GM18502 (cell line): ENCODE data around the gene CPEB3.

Experiments
- ATAC-seq: cut with Tn5 transposase; IDR thresholded peaks from one replicate; pipeline ENCODE4 v1.9.1; 2021; ENCODE audit warnings: mild to moderate bottlenecking; ENCODE audit not compliant: unreplicated experiment, poor library complexity

Gene CPEB3

GRCh38 chr10:92110039-92110794 lies 180.7 kb downstream of the CPEB3 start:
- ATAC-seq, result no peak

- ATAC-seq, result no peak
Measured at GRCh38 chr10:92108747-92109146, 182.1 kb downstream of the CPEB3 start.

- no peak for ATAC-seq
Measured at GRCh38 chr10:92108120-92108519, 182.8 kb downstream of the CPEB3 start.

GRCh38 chr10:92103376-92104090 lies 187.3 kb downstream of the CPEB3 start:
- ATAC-seq, result no peak

- no peak for ATAC-seq
Measured at GRCh38 chr10:92102601-92103213, 188.2 kb downstream of the CPEB3 start.

GRCh38 chr10:92094960-92095359 lies 195.9 kb downstream of the CPEB3 start:
- ATAC-seq, result no peak

- peak; percentile 47 for ATAC-seq
Measured at GRCh38 chr10:92091965-92092364, 198.9 kb downstream of the CPEB3 start.

GRCh38 chr10:92087750-92088395 lies 203.0 kb downstream of the CPEB3 start:
- ATAC-seq, result peak; percentile 97

- ATAC-seq, result no peak
Measured at GRCh38 chr10:92082583-92083280, 208.1 kb downstream of the CPEB3 start.

GRCh38 chr10:92081641-92082040 lies 209.2 kb downstream of the CPEB3 start:
- no peak for ATAC-seq

GRCh38 chr10:92080244-92080643 lies 210.6 kb downstream of the CPEB3 start:
- no peak for ATAC-seq

GRCh38 chr10:92079003-92079402 lies 211.9 kb downstream of the CPEB3 start:
- no peak for ATAC-seq

- no peak for ATAC-seq
Measured at GRCh38 chr10:92076722-92077121, 214.2 kb downstream of the CPEB3 start.

GRCh38 chr10:92075829-92076228 lies 215.0 kb downstream of the CPEB3 start:
- ATAC-seq, result no peak

- no peak for ATAC-seq
Measured at GRCh38 chr10:92074126-92074887, 216.6 kb downstream of the CPEB3 start.

- no peak for ATAC-seq
Measured at GRCh38 chr10:92068900-92069299, 222.0 kb downstream of the CPEB3 start.

GRCh38 chr10:92066386-92066785 lies 224.5 kb downstream of the CPEB3 start:
- no peak for ATAC-seq

- ATAC-seq, result no peak
Measured at GRCh38 chr10:92064506-92064905, 226.4 kb downstream of the CPEB3 start.

GRCh38 chr10:92062273-92062672 lies 228.6 kb downstream of the CPEB3 start:
- no peak for ATAC-seq

GRCh38 chr10:92054807-92055206 lies 236.1 kb downstream of the CPEB3 start:
- ATAC-seq, result no peak
